Colon (tissue), 2 donors: ENCODE results near the gene ARNT2.

Source experiments
- FAIRE-seq: peaks from 2 replicates; lab custom pipeline; 2012; peaks lifted over from hg19 to GRCh38; lab: Jason Lieb, UNC
- donor health status: control.
- donor health status: control.

Gene ARNT2

GRCh38 chr15:80558631-80559319, 154.6 kb downstream of the ARNT2 start:
- FAIRE-seq, result no peak

- FAIRE-seq, result no peak
Measured at GRCh38 chr15:80559320-80559693, 155.1 kb downstream of the ARNT2 start.

- no peak for FAIRE-seq
Measured at GRCh38 chr15:80559761-80560160, 155.6 kb downstream of the ARNT2 start.

- no peak for FAIRE-seq
Measured at GRCh38 chr15:80560601-80561400, 156.6 kb downstream of the ARNT2 start.

GRCh38 chr15:80561500-80561899, 157.3 kb downstream of the ARNT2 start:
- FAIRE-seq, result no peak

- no peak for FAIRE-seq
Measured at GRCh38 chr15:80562033-80562432, 157.9 kb downstream of the ARNT2 start.

GRCh38 chr15:80562846-80563245, 158.7 kb downstream of the ARNT2 start:
- no peak for FAIRE-seq

GRCh38 chr15:80563372-80563997, 159.3 kb downstream of the ARNT2 start:
- FAIRE-seq, result no peak

GRCh38 chr15:80564056-80564455, 159.9 kb downstream of the ARNT2 start:
- no peak for FAIRE-seq

- FAIRE-seq, result no peak
Measured at GRCh38 chr15:80565398-80565797, 161.2 kb downstream of the ARNT2 start.

- no peak for FAIRE-seq
Measured at GRCh38 chr15:80565988-80566387, 161.8 kb downstream of the ARNT2 start.

GRCh38 chr15:80567721-80568157, 163.6 kb downstream of the ARNT2 start:
- no peak for FAIRE-seq

- FAIRE-seq, result no peak
Measured at GRCh38 chr15:80568298-80568697, 164.1 kb downstream of the ARNT2 start.

- FAIRE-seq, result no peak
Measured at GRCh38 chr15:80568876-80569605, 164.9 kb downstream of the ARNT2 start.

- no peak for FAIRE-seq
Measured at GRCh38 chr15:80569656-80570055, 165.5 kb downstream of the ARNT2 start.

- FAIRE-seq, result no peak
Measured at GRCh38 chr15:80570553-80570952, 166.4 kb downstream of the ARNT2 start.

GRCh38 chr15:80572337-80572736, 168.2 kb downstream of the ARNT2 start:
- FAIRE-seq, result no peak

GRCh38 chr15:80573606-80574005, 169.4 kb downstream of the ARNT2 start:
- no peak for FAIRE-seq

GRCh38 chr15:80574590-80574989, 170.4 kb downstream of the ARNT2 start:
- no peak for FAIRE-seq

GRCh38 chr15:80576519-80577090, 172.4 kb downstream of the ARNT2 start:
- FAIRE-seq, result no peak

GRCh38 chr15:80577552-80578205, 173.5 kb downstream of the ARNT2 start:
- no peak for FAIRE-seq

- FAIRE-seq, result no peak
Measured at GRCh38 chr15:80578206-80578595, 174.0 kb downstream of the ARNT2 start.
